Psoas muscle (tissue), 8 donors: ENCODE results near the gene ACTN1. TPM values are rescaled to one million over a fixed set of nuclear protein-coding genes. Genes with fewer than 3 reads are reported as not detected.

Experiments
- ATAC-seq, 4 donors: fragments of 200-7000 bp; cut with Tn5 transposase; one replicate each; pipeline ENCODE4 v1.9.1; 2020; ENCODE audit warnings: moderate library complexity in 3 of 4, mild to moderate bottlenecking in 2 of 4
- DNase-seq, 2 donors: peaks; one replicate each; pipeline ENCODE4 v3.0.0-alpha.2; 2020
- H3K27ac ChIP-seq: fragments of 200-600 bp; one replicate; pipeline ENCODE4 v1.8.0; 2022
- H3K27me3 ChIP-seq, 3 donors: fragments of 200-600 bp in 1 of 3; one replicate each; pipeline versions ENCODE4 v1.6.1 to v1.8.0; 2013 to 2022; ENCODE audit warnings: low read length in 2 of 3, mild to moderate bottlenecking in 2 of 3, moderate library complexity in 1 of 3; ENCODE audit not compliant: insufficient read depth in 3 of 3
- H3K36me3 ChIP-seq, 2 donors: fragments of 200-600 bp in 1 of 2; one replicate each; pipeline versions ENCODE4 v1.6.1 to v1.8.0; 2013 to 2022; ENCODE audit warnings: low read depth in 1 of 2, mild to moderate bottlenecking in 1 of 2, moderate library complexity in 1 of 2; ENCODE audit not compliant: insufficient read depth in 1 of 2
- H3K4me1 ChIP-seq: fragments of 200-600 bp; one replicate; pipeline ENCODE4 v1.8.0; 2022
- H3K4me3 ChIP-seq: fragments of 200-600 bp; one replicate; pipeline ENCODE4 v1.8.0; 2022; ENCODE audit warnings: mild to moderate bottlenecking
- H3K9me3 ChIP-seq: fragments of 200-600 bp; one replicate; pipeline ENCODE4 v1.8.0; 2022
- CTCF ChIP-seq: fragments of 200-600 bp; IDR thresholded peaks from one replicate; pipeline ENCODE4 v1.8.0; 2022; ENCODE audit warnings: antibody characterized with exemption
- WGBS, 3 donors: extraction: QIAGEN DNeasy Blood & Tissue Kit; methylation state at CpG; one replicate each; pipeline versions ENCODE4 v1.1.6 to v1.1.7; 2013; 5-methylcytosine and 5-hydroxymethylcytosine counted together
- intact Hi-C, 2 donors: fragments of 100-400 bp; cut with DNase I; formaldehyde crosslinking; loops; one replicate each; pipeline versions ENCODE4 v1.11.0 to v1.14.2; 2022
- polyA plus RNA-seq, 3 donors: library from polyadenylated mRNA; stranded (reverse); fragments of 200-250 nt; gene quantifications; one replicate each; pipeline ENCODE4 v1.2.3, GENCODE V29; 2013
- total RNA-seq, 4 donors: library from RNA; stranded (reverse); fragmentation: NEBNext Ultra II Directional in 2 of 4; extraction: Animal tissue kit (Norgen Biotek cat#: 25700) in 2 of 4; gene quantifications; one replicate each; pipeline versions ENCODE4 v1.2.1 to v1.2.4, GENCODE V29; 2021 to 2023
- donor health status: healthy with polysubstance abuse.
- donor health status: DM: no; HTN: no; CAD: no; lungs with moderate emphysema.
- donor health status: Bipolar disorder and iron deficiency.
- donor health status: healthy.
- donor health status: DM: yes; HTN: yes; CAD: no.
- donor health status: DM: no; HTN: no; CAD: no.
- donor health status: DM: no; HTN: no; CAD: no.
- donor health status: DM: yes; HTN: yes; CAD: no.

The ACTN1 gene
- total and polyA plus RNA-seq, 7 donors: 5.8 to 23.7 (median 10.9) TPM

- Histone ChIP-seq H3K4me3 (no peak overlapping the region), H3K27ac (no peak overlapping the region)
- WGBS, 3 donors: 78 to 84% (median 79%) methylated on average over 12 of the region's 12 CpGs
Measured at GRCh38 chr14:68957775-68958174, 21.3 kb downstream of the ACTN1 start.

GRCh38 chr14:68956724-68957123, 22.4 kb downstream of the ACTN1 start:
- Histone ChIP-seq H3K4me1 (peaks cover 26% of the 10 kb centered on the region), H3K36me3 (no peaks in the 10 kb centered on the region), H3K27ac (no peak overlapping the region), H3K4me3 (no peak overlapping the region), H3K9me3 (no peaks in the 10 kb centered on the region), H3K27me3 (no peaks in the 10 kb centered on the region)
- 95 to 100% (median 98%) methylated on average over 3 of the region's 3 CpGs for WGBS, 3 donors
- TF ChIP-seq CTCF: no peak
- intact Hi-C loops: no loop called here
- DNase-seq (no peak), ATAC-seq (no peak)

More at GRCh38 chr14:68957775-68958174, 21.3 kb downstream of the ACTN1 start:
- ATAC-seq (no peak), DNase-seq (no peak)
- no peaks in the 10 kb centered on the region for H3K36me3 ChIP-seq
- intact Hi-C loops: no loop called here
- peaks cover 25% of the 10 kb centered on the region for H3K4me1 ChIP-seq
- no peaks in the 10 kb centered on the region for H3K27me3 ChIP-seq
- no peaks in the 10 kb centered on the region for H3K9me3 ChIP-seq
- TF ChIP-seq CTCF: no peak

- intact Hi-C loops: no loop called here
- Histone ChIP-seq H3K4me3 (no peak overlapping the region), H3K27ac (no peak overlapping the region), H3K27me3 (no peaks in the 10 kb centered on the region), H3K9me3 (no peaks in the 10 kb centered on the region), H3K36me3 (no peaks in the 10 kb centered on the region), H3K4me1 (peaks cover 35% of the 10 kb centered on the region)
- WGBS, 3 donors: 72 to 77% (median 76%) methylated on average over 5 of the region's 5 CpGs
- no peak for ATAC-seq
- DNase-seq: no peak
- no peak for TF ChIP-seq CTCF
Measured at GRCh38 chr14:68955851-68956179, 23.3 kb downstream of the ACTN1 start.

- no peaks in the 10 kb centered on the region for H3K36me3 ChIP-seq
- H3K9me3 ChIP-seq: no peaks in the 10 kb centered on the region
- H3K27me3 ChIP-seq: no peaks in the 10 kb centered on the region
- 55 to 67% (median 65%) methylated on average over 10 of the region's 10 CpGs for WGBS, 3 donors
- intact Hi-C loops: no loop called here
- H3K4me3 ChIP-seq: no peak overlapping the region
- peaks cover 38% of the 10 kb centered on the region for H3K4me1 ChIP-seq
- peak in 1 of 2 donors; percentile 32 for DNase-seq
- no peak for TF ChIP-seq CTCF
- no peak for ATAC-seq
- H3K27ac ChIP-seq: no peak overlapping the region
Measured at GRCh38 chr14:68955164-68955850, 23.8 kb downstream of the ACTN1 start.

- ATAC-seq (no peak), DNase-seq (no peak)
- no peak overlapping the region for H3K4me3 ChIP-seq
- H3K27ac ChIP-seq: peak overlapping the region; percentile 50
- no peaks in the 10 kb centered on the region for H3K9me3 ChIP-seq
- peaks cover 45% of the 10 kb centered on the region for H3K4me1 ChIP-seq
- 74 to 90% (median 76%) methylated on average over 4 of the region's 4 CpGs for WGBS, 3 donors
- intact Hi-C loops: no loop called here
- TF ChIP-seq CTCF: no peak
- H3K36me3 ChIP-seq: no peaks in the 10 kb centered on the region
- no peaks in the 10 kb centered on the region for H3K27me3 ChIP-seq
Measured at GRCh38 chr14:68953196-68953555, 25.9 kb downstream of the ACTN1 start.
